GM12892 (cell line): Measurements from ENCODE around the gene FAM186B.

Source experiments
- POLR2A ChIP-seq: IDR thresholded peaks from 2 replicates; pipeline ENCODE4 v1.6.1; 2011; ENCODE audit warnings: low read depth, low read length, control low read depth
- TAF1 ChIP-seq: IDR thresholded peaks from 2 replicates; pipeline ENCODE4 v1.6.1; 2011; ENCODE audit warnings: low read depth, mild to moderate bottlenecking, control low read depth, low read length, borderline replicate concordance

- TF ChIP-seq POLR2A (no peak), TAF1 (no peak)
Observed at GRCh38 chr12:49616533-49617219, 11.2 kb upstream of the FAM186B start.
